ENCODE measurements around the gene CARD19.
"Not testable (repeated sequence)": the region's sequence is repeated elsewhere in the genome, so short reads cannot be mapped to it uniquely, and the experiment has no call there.

CARD19 gene

GRCh38 chr9:93099551-93100275 is 3.7 kb downstream of the CARD19 start:
- H3K9ac ChIP-seq, result no peak overlapping the region
- H3K27me3 ChIP-seq (ENCODE audit: control insufficient read depth, insufficient read depth, low read length), result no peaks in the 10 kb centered on the region
- H3K36me3 ChIP-seq (ENCODE audit: control insufficient read depth, insufficient read depth, low read length), result no peaks in the 10 kb centered on the region
- peaks cover 9% of the 10 kb centered on the region for H3K79me2 ChIP-seq
- H2AFZ ChIP-seq, result no peak overlapping the region
- no peak overlapping the region for H3K4me2 ChIP-seq (ENCODE audit: low read length)
- H3K4me3 ChIP-seq (ENCODE audit: low read depth, low read length), result no peak overlapping the region
- TF ChIP-seq, protein P1, sequence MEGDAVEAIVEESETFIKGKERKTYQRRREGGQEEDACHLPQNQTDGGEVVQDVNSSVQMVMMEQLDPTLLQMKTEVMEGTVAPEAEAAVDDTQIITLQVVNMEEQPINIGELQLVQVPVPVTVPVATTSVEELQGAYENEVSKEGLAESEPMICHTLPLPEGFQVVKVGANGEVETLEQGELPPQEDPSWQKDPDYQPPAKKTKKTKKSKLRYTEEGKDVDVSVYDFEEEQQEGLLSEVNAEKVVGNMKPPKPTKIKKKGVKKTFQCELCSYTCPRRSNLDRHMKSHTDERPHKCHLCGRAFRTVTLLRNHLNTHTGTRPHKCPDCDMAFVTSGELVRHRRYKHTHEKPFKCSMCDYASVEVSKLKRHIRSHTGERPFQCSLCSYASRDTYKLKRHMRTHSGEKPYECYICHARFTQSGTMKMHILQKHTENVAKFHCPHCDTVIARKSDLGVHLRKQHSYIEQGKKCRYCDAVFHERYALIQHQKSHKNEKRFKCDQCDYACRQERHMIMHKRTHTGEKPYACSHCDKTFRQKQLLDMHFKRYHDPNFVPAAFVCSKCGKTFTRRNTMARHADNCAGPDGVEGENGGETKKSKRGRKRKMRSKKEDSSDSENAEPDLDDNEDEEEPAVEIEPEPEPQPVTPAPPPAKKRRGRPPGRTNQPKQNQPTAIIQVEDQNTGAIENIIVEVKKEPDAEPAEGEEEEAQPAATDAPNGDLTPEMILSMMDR (IDR thresholded peaks at IDR 0.05), result no peak
- no peaks in the 10 kb centered on the region for H3K4me1 ChIP-seq
- no peak overlapping the region for H3K27ac ChIP-seq
- no peaks in the 10 kb centered on the region for H3K9me3 ChIP-seq (ENCODE audit: control insufficient read depth, low read length)

GRCh38 chr9:93100276-93100636 is 4.2 kb downstream of the CARD19 start:
- H3K9me3 ChIP-seq (ENCODE audit: control insufficient read depth, low read length), result no peaks in the 10 kb centered on the region
- no peaks in the 10 kb centered on the region for H3K27me3 ChIP-seq (ENCODE audit: control insufficient read depth, insufficient read depth, low read length)
- H3K4me1 ChIP-seq, result no peaks in the 10 kb centered on the region
- no peak overlapping the region for H3K4me3 ChIP-seq (ENCODE audit: low read depth, low read length)
- TF ChIP-seq, protein P1 (IDR thresholded peaks at IDR 0.05), result no peak
- no peaks in the 10 kb centered on the region for H3K36me3 ChIP-seq (ENCODE audit: control insufficient read depth, insufficient read depth, low read length)
- H3K79me2 ChIP-seq, result peaks cover 11% of the 10 kb centered on the region
- H3K4me2 ChIP-seq (ENCODE audit: low read length), result no peak overlapping the region
- no peak overlapping the region for H2AFZ ChIP-seq
- H3K27ac ChIP-seq, result no peak overlapping the region
- no peak overlapping the region for H3K9ac ChIP-seq

DNA sequence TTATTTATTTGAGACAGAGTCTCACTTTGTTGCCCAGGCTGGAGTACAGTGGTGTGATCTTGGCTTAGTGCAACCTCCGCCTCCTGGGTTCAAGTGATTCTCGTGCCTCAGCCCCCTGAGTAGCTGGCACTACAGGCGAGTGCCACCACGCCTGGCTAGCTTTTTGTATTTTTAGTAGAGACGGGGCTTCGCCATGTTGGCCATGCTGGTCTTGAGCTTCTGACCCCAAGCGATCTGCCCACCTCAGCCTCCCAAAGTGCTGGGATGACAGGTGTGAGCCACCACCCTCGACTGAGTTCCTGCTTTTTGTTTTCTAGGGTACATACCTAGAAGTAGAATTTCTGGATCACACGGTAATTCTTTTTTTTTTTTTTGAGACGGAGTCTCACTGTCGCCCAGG is 5.1 kb downstream of the CARD19 start:
- not testable (repeated sequence) for H3K4me2 ChIP-seq (ENCODE audit: low read length); H3K27me3 ChIP-seq (ENCODE audit: control insufficient read depth, insufficient read depth, low read length); H3K9me3 ChIP-seq (ENCODE audit: control insufficient read depth, low read length); H3K9ac ChIP-seq; H3K4me1 ChIP-seq; H3K4me3 ChIP-seq (ENCODE audit: low read depth, low read length); H3K27ac ChIP-seq; H3K36me3 ChIP-seq (ENCODE audit: control insufficient read depth, insufficient read depth, low read length); H2AFZ ChIP-seq
- peaks cover 12% of the 10 kb centered on the region for H3K79me2 ChIP-seq

GRCh38 chr9:93105620-93106019 is 9.6 kb downstream of the CARD19 start:
- H3K36me3 ChIP-seq (ENCODE audit: control insufficient read depth, insufficient read depth, low read length), result no peaks in the 10 kb centered on the region
- H3K4me2 ChIP-seq (ENCODE audit: low read length), result no peak overlapping the region
- peaks cover 6% of the 10 kb centered on the region for H3K79me2 ChIP-seq
- no peak overlapping the region for H3K27ac ChIP-seq
- no peaks in the 10 kb centered on the region for H3K9me3 ChIP-seq (ENCODE audit: control insufficient read depth, low read length)
- H3K27me3 ChIP-seq (ENCODE audit: control insufficient read depth, insufficient read depth, low read length), result no peaks in the 10 kb centered on the region
- H3K9ac ChIP-seq, result no peak overlapping the region
- no peak overlapping the region for H3K4me3 ChIP-seq (ENCODE audit: low read depth, low read length)
- no peaks in the 10 kb centered on the region for H3K4me1 ChIP-seq
- TF ChIP-seq, protein P1 (IDR thresholded peaks at IDR 0.05), result no peak
- H2AFZ ChIP-seq, result no peak overlapping the region

- no peak overlapping the region for H3K27ac ChIP-seq
- no peaks in the 10 kb centered on the region for H3K27me3 ChIP-seq (ENCODE audit: control insufficient read depth, insufficient read depth, low read length)
- no peak overlapping the region for H3K4me3 ChIP-seq (ENCODE audit: low read depth, low read length)
- H3K9me3 ChIP-seq (ENCODE audit: control insufficient read depth, low read length), result no peaks in the 10 kb centered on the region
- TF ChIP-seq, protein P1 (IDR thresholded peaks at IDR 0.05), result no peak
- no peak overlapping the region for H3K9ac ChIP-seq
- H3K79me2 ChIP-seq, result peaks cover 3% of the 10 kb centered on the region
- H3K4me2 ChIP-seq (ENCODE audit: low read length), result no peak overlapping the region
- H3K4me1 ChIP-seq, result no peaks in the 10 kb centered on the region
- no peaks in the 10 kb centered on the region for H3K36me3 ChIP-seq (ENCODE audit: control insufficient read depth, insufficient read depth, low read length)
- no peak overlapping the region for H2AFZ ChIP-seq
Observed at GRCh38 chr9:93107151-93107824, 11.3 kb downstream of the CARD19 start.

Data from parathyroid adenoma (tissue), 2 donors.